ENCODE data around the gene SH3YL1. TPM values are rescaled to one million over a fixed set of nuclear protein-coding genes. Genes with fewer than 3 reads are reported as not detected.

The SH3YL1 gene
- total RNA-seq, 1 donor from 2014 or later, result 42.2 TPM

GRCh38 chr2:187825-188224, 76.0 kb downstream of the SH3YL1 start:
- Histone ChIP-seq H3K27ac (no peak overlapping the region), H3K4me3 (no peak overlapping the region), H3K36me3 (no peaks in the 10 kb centered on the region), H3K4me1 (no peaks in the 10 kb centered on the region), H3K9me3 (peaks cover 4% of the 10 kb centered on the region), H3K27me3 (ENCODE audit: low read depth) (no peaks in the 10 kb centered on the region)
- no peak for DNase-seq
- ATAC-seq, result no peak
- intact Hi-C loops (cut with DNase I), result no loop called here
- TF ChIP-seq CTCF (IDR thresholded peaks at IDR 0.05), result no peak

GRCh38 chr2:185221-185620, 78.6 kb downstream of the SH3YL1 start:
- no peaks in the 10 kb centered on the region for H3K4me1 ChIP-seq
- no peak for TF ChIP-seq CTCF (IDR thresholded peaks at IDR 0.05)
- peaks cover 4% of the 10 kb centered on the region for H3K9me3 ChIP-seq
- intact Hi-C loops (cut with DNase I), result no loop called here
- no peak overlapping the region for H3K4me3 ChIP-seq
- ATAC-seq (no peak), DNase-seq (no peak)
- H3K27ac ChIP-seq, result no peak overlapping the region
- H3K27me3 ChIP-seq (ENCODE audit: low read depth), result no peaks in the 10 kb centered on the region
- no peaks in the 10 kb centered on the region for H3K36me3 ChIP-seq

GRCh38 chr2:184695-185094, 79.1 kb downstream of the SH3YL1 start:
- DNase-seq (no peak), ATAC-seq (no peak)
- Histone ChIP-seq H3K36me3 (no peaks in the 10 kb centered on the region), H3K27ac (no peak overlapping the region), H3K4me3 (no peak overlapping the region), H3K4me1 (no peaks in the 10 kb centered on the region), H3K27me3 (ENCODE audit: low read depth) (no peaks in the 10 kb centered on the region), H3K9me3 (peaks cover 4% of the 10 kb centered on the region)
- intact Hi-C loops (cut with DNase I), result no loop called here
- TF ChIP-seq CTCF (IDR thresholded peaks at IDR 0.05), result no peak

GRCh38 chr2:182509-183122, 81.2 kb downstream of the SH3YL1 start:
- no peak overlapping the region for H3K27ac ChIP-seq
- ATAC-seq, result no peak

GRCh38 chr2:180311-180710, 83.5 kb downstream of the SH3YL1 start:
- no peak for DNase-seq
- Histone ChIP-seq H3K27ac (no peak overlapping the region), H3K4me1 (no peaks in the 10 kb centered on the region), H3K36me3 (no peaks in the 10 kb centered on the region), H3K9me3 (no peaks in the 10 kb centered on the region), H3K4me3 (no peak overlapping the region), H3K27me3 (ENCODE audit: low read depth) (no peaks in the 10 kb centered on the region)
- TF ChIP-seq CTCF (IDR thresholded peaks at IDR 0.05), result no peak
- no peak for ATAC-seq
- intact Hi-C loops (cut with DNase I), result no loop called here

More at GRCh38 chr2:182509-183122, 81.2 kb downstream of the SH3YL1 start:
- Histone ChIP-seq H3K4me3 (no peak overlapping the region), H3K36me3 (no peaks in the 10 kb centered on the region), H3K4me1 (no peaks in the 10 kb centered on the region), H3K27me3 (ENCODE audit: low read depth) (no peaks in the 10 kb centered on the region), H3K9me3 (peaks cover under 1% of the 10 kb centered on the region)
- TF ChIP-seq CTCF (IDR thresholded peaks at IDR 0.05), result no peak
- DNase-seq, result no peak
- intact Hi-C loops (cut with DNase I), result no loop called here

All from lower lobe of right lung (tissue), 2 donors.